GM13977 (cell line): Measurements from ENCODE around the gene TRHDE.

ENCODE experiments used
- DNase-seq: peaks from one replicate; pipeline ENCODE4 v3.0.0; 2012; ENCODE audit warnings: low spot score
- CTCF ChIP-seq: IDR thresholded peaks from 2 replicates; pipeline ENCODE4 v1.5.1; 2012; ENCODE audit warnings: mild to moderate bottlenecking, control low read depth; ENCODE audit not compliant: insufficient read depth; ENCODE audit errors: extremely low read depth, missing control alignments
- in situ Hi-C: fragments of 300-500 bp; cut with MboI; formaldehyde crosslinking; loops from one replicate; pipeline ENCODE4 v1.12.0; 2022; ENCODE audit warnings: low sequenced_read_pairs, low pct_unique_long_range_greater_than_20kb, mixed read lengths, inconsistent platforms; ENCODE audit not compliant: unreplicated experiment

The TRHDE gene

GRCh38 chr12:72432037-72432604 is 160.0 kb downstream of the TRHDE start:
- no peak for TF ChIP-seq CTCF
- no peak for DNase-seq
- in situ Hi-C loops, result no loop called here

GRCh38 chr12:72433298-72433697 is 161.1 kb downstream of the TRHDE start:
- DNase-seq, result no peak
- in situ Hi-C loops, result no loop called here
- TF ChIP-seq CTCF, result no peak

GRCh38 chr12:72434999-72435398 is 162.8 kb downstream of the TRHDE start:
- no peak for TF ChIP-seq CTCF
- no peak for DNase-seq
- in situ Hi-C loops, result no loop called here

- in situ Hi-C loops, result no loop called here
- no peak for DNase-seq
- no peak for TF ChIP-seq CTCF
These were observed 170.0 kb downstream of the TRHDE start for GRCh38 chr12:72442217-72442616.

GRCh38 chr12:72444125-72444524 is 172.0 kb downstream of the TRHDE start:
- no peak for DNase-seq
- no peak for TF ChIP-seq CTCF
- in situ Hi-C loops, result no loop called here

- no peak for DNase-seq
- in situ Hi-C loops, result no loop called here
- no peak for TF ChIP-seq CTCF
These were observed 172.4 kb downstream of the TRHDE start for GRCh38 chr12:72444566-72444965.

GRCh38 chr12:72448089-72448488 is 175.9 kb downstream of the TRHDE start:
- in situ Hi-C loops, result no loop called here
- DNase-seq, result no peak
- TF ChIP-seq CTCF, result no peak
